Upper lobe of right lung (tissue), 1 donor: ENCODE data around the gene MPP2. TPM values are rescaled to one million over a fixed set of nuclear protein-coding genes. Genes with fewer than 3 reads are reported as not detected.
A peak's percentile ranks its signal among the peaks of the same experiment; 100 is the strongest.

Source experiments
- ATAC-seq: fragments of 200-7000 bp; cut with Tn5 transposase; one replicate; pipeline ENCODE4 v1.9.1; 2020; ENCODE audit warnings: mild to moderate bottlenecking, moderate library complexity
- DNase-seq: peaks from one replicate; pipeline ENCODE4 v3.0.0-alpha.2; 2020
- H3K27ac ChIP-seq: fragments of 200-600 bp; one replicate; pipeline ENCODE4 v1.8.0; 2022
- H3K27me3 ChIP-seq: fragments of 200-600 bp; one replicate; pipeline ENCODE4 v1.8.0; 2022; ENCODE audit warnings: mild to moderate bottlenecking
- H3K36me3 ChIP-seq: fragments of 200-600 bp; one replicate; pipeline ENCODE4 v1.8.0; 2022
- H3K4me1 ChIP-seq: fragments of 200-600 bp; one replicate; pipeline ENCODE4 v1.8.0; 2022
- H3K4me3 ChIP-seq: fragments of 200-600 bp; one replicate; pipeline ENCODE4 v1.8.0; 2022; ENCODE audit warnings: mild to moderate bottlenecking
- H3K9me3 ChIP-seq: fragments of 200-600 bp; one replicate; pipeline ENCODE4 v1.8.0; 2022
- intact Hi-C: fragments of 100-400 bp; cut with DNase I; formaldehyde crosslinking; loops from one replicate; pipeline ENCODE4 v1.11.0; 2022
- total RNA-seq: library from RNA; stranded (reverse); fragmentation: NEBNext Ultra II Directional; extraction: Animal tissue kit (Norgen Biotek cat#: 25700); gene quantifications from one replicate; pipeline ENCODE4 v1.2.1, GENCODE V29; 2021
- TF ChIP-seq, protein P1 (sequence below): fragments of 200-600 bp; IDR thresholded peaks from one replicate; pipeline ENCODE4 v1.8.0; 2022; ENCODE audit warnings: antibody characterized with exemption
- donor health status: DM: no; HTN: yes; CAD: no; lungs with severe emphysema.

Gene MPP2
- total RNA-seq, 1 donor from 2014 or later = 0.49 TPM

DNA sequence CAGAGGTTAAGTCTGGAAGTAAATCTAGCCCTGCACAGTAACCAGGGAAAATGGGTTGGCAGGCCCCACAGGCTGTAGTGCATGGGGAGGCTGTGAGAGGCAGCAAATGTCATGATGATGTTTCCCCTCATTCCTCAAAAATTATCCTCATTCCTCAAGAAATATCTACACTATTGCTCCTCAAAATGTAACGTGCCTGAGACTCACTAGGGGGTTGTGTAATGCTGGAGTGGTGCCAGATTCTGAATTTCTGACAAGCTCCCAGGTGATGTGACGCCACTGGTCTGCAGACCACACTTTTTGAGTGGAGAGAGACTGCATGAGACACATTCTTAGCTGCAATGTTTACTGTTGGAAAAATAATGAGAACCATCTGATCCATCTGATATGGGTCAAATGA is 73.2 kb downstream of the MPP2 start:
- Histone ChIP-seq H3K9me3 (no peaks in the 10 kb centered on the region), H3K4me1 (peaks cover 25% of the 10 kb centered on the region), H3K4me3 (no peak overlapping the region), H3K27ac (no peak overlapping the region), H3K36me3 (no peaks in the 10 kb centered on the region), H3K27me3 (no peaks in the 10 kb centered on the region)
- TF ChIP-seq, protein P1, sequence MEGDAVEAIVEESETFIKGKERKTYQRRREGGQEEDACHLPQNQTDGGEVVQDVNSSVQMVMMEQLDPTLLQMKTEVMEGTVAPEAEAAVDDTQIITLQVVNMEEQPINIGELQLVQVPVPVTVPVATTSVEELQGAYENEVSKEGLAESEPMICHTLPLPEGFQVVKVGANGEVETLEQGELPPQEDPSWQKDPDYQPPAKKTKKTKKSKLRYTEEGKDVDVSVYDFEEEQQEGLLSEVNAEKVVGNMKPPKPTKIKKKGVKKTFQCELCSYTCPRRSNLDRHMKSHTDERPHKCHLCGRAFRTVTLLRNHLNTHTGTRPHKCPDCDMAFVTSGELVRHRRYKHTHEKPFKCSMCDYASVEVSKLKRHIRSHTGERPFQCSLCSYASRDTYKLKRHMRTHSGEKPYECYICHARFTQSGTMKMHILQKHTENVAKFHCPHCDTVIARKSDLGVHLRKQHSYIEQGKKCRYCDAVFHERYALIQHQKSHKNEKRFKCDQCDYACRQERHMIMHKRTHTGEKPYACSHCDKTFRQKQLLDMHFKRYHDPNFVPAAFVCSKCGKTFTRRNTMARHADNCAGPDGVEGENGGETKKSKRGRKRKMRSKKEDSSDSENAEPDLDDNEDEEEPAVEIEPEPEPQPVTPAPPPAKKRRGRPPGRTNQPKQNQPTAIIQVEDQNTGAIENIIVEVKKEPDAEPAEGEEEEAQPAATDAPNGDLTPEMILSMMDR = no peak
- ATAC-seq = no peak
- intact Hi-C loops = no loop called here
- DNase-seq = no peak

GRCh38 chr17:43832976-43833829 is 74.1 kb downstream of the MPP2 start, which contains the start of gene MPP3:
TSS of gene MPP3 (minus strand) at chr17:43833146. CDS start at chr17:43831906, 1,240 bp downstream.
- Histone ChIP-seq H3K4me3 (peak within 1 kb of the TSS; percentile 64), H3K4me1 (peaks cover 25% of the 10 kb centered on the region), H3K9me3 (no peaks in the 10 kb centered on the region), H3K27me3 (no peaks in the 10 kb centered on the region), H3K27ac (peak within 1 kb of the TSS; percentile 60), H3K36me3 (no peaks in the 10 kb centered on the region)
- peak; percentile 93 for ATAC-seq
- peak; percentile 85 for DNase-seq
- intact Hi-C loops = no loop called here
- TF ChIP-seq, protein P1 = no peak

DNA sequence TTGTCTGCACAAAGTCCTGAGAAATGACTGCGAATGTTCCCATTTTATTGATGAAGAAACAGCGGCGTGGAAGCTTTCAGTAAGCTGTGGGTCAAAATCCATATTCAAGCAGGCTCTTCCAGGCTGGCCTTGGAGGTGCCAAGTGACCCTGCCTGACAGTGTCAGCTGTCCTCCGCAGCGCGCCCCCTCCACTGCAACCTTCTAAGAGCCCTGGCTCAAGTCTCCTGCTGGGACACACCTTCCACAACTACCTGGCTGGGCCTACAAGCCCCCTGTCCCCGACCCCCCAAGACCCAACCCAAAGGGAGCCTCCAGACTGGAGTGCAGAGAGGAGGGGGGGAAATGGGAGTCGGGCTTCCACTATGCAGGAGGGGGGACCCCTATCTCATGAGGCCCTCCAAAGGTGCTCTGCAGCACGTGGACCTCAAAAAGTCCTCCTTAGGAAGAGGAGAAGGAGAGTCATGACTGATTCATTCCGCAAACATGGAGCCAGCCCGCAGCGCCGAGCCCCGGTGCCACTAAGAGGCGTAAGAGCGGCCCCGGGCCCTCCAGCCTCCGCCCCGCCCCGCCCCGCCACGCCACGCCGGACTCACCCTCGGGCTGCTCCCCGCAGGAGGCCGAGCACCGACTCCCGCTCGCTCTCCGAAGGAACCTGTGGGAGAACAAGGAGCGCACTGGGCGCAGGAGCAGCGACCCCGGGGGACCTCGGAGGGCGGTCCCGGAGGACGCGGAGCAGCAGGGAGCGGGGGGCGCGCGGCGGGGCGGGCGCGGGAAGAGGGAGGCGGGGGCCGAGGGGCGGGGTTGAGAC is 75.0 kb downstream of the MPP2 start:
- intact Hi-C loops = no loop called here
- Histone ChIP-seq H3K36me3 (no peaks in the 10 kb centered on the region), H3K27me3 (no peaks in the 10 kb centered on the region), H3K4me3 (peak overlapping the region; percentile 64), H3K4me1 (peaks cover 25% of the 10 kb centered on the region), H3K9me3 (no peaks in the 10 kb centered on the region), H3K27ac (peak overlapping the region; percentile 60)
- ATAC-seq = peak; percentile 71
- TF ChIP-seq, protein P1 = no peak
- peak; percentile 82 for DNase-seq

DNA sequence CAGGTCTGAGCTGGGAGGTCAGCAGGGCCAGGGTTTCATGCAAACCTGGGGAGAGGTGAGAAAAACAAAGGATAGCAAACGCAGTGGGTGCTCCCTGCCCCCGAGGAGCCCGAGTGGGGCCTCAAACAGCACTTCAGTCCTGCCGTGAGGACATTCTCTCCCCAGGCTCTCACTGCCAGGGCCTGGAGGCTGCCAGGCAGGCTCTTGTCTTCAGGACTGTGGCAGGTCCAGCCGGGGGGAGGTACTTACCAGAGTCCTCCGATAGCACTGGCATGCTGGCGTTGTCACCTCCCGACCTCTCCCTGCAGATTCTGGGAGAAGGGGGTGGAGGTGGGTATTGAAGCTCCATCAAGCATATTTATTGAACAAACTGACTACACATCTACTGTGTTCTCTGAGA is 75.7 kb downstream of the MPP2 start:
- no peak overlapping the region for H3K4me3 ChIP-seq
- intact Hi-C loops = no loop called here

DNA sequence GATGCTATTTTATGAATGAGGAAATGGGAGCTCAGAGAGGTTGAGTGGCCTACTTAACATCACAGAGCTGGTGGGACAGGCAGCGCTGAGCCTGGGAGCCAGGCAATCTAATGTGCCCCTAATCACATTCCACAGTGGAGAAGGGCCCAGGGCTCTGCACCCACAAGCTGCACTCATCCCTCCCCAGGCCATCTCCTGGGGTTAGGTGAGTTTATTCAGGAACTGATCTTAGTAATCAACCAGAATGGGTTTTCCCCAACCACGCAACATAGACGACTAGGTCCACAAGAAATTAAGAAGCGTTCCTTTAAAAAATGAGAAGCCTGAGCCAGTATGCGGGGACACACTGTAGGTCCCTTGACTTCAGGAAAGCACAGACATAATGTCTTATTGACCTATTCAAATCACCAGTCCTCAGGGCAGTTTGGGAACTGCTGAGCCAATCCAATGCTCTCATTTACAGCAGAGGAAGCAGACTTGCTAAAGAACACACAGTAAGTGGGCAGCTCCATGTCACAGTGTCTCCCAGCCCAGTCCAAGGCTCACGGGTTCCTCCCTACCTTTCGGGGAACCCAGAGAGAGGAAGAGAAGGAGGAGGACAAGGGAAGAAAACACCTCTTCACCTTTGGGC is 76.7 kb downstream of the MPP2 start:
- intact Hi-C loops = no loop called here
- Histone ChIP-seq H3K27me3 (no peaks in the 10 kb centered on the region), H3K36me3 (no peaks in the 10 kb centered on the region), H3K4me1 (peaks cover 25% of the 10 kb centered on the region), H3K4me3 (no peak overlapping the region), H3K27ac (no peak overlapping the region), H3K9me3 (no peaks in the 10 kb centered on the region)
- ATAC-seq (no peak), DNase-seq (no peak)
- TF ChIP-seq, protein P1 = no peak

More for the DNA sequence above, 75.7 kb downstream of the MPP2 start:
- Histone ChIP-seq H3K9me3 (no peaks in the 10 kb centered on the region), H3K27me3 (no peaks in the 10 kb centered on the region), H3K27ac (peak overlapping the region; percentile 60), H3K36me3 (no peaks in the 10 kb centered on the region), H3K4me1 (peaks cover 25% of the 10 kb centered on the region)
- TF ChIP-seq, protein P1 = no peak
- DNase-seq = peak; percentile 83
- peak; percentile 72 for ATAC-seq
